HCT116 (cell line): ENCODE results near the gene SUGCT. TPM values are rescaled to one million over a fixed set of nuclear protein-coding genes. Genes with fewer than 3 reads are reported as not detected.

Source experiments
- ATAC-seq: fragments of 200-7000 bp; cut with Tn5 transposase; 2 replicates; pipeline ENCODE4 v1.9.1; 2020; ENCODE audit warnings: mild to moderate bottlenecking, moderate library complexity
- BruUV-seq: library from RNA; stranded (reverse); fragments of 400-500 nt; replicated peaks from 2 replicates; lab custom pipeline; 2021; lab: Mats Ljungman, UMichigan
- CTCF ChIA-PET: fragments of 300-600 bp; sonication (Branson Sonifier 250); formaldehyde crosslinking; loops from one replicate; lab custom pipeline; 2021; ENCODE audit warnings: antibody characterized with exemption; lab: Charles Lee
- POLR2A ChIA-PET: fragments of 300-600, 350-600 bp; sonication (Branson Sonifier 250); formaldehyde crosslinking; loops from one replicate; lab custom pipeline; 2021; ENCODE audit warnings: antibody characterized with exemption; lab: Charles Lee
- RAD21 ChIA-PET, 2 experiments: fragments of 300-600 bp; sonication (Branson Sonifier 250); formaldehyde crosslinking; loops; one replicate each; lab custom pipeline; 2023; ENCODE audit warnings: low total read pairs in 2 of 2; ENCODE audit not compliant: uncharacterized antibody in 2 of 2, unreplicated experiment in 2 of 2, low non-redundant PET in 1 of 2; lab: Charles Lee
- DNase-seq: peaks from one replicate; pipeline ENCODE4 v3.0.0-alpha.2; 2010; ENCODE audit warnings: low read depth, low spot score
- H2AFZ ChIP-seq: fragments of 200-600 bp; shearing (Covaris generic), sonication (generic); 2 replicates; pipeline ENCODE4 v1.6.1; 2017; ENCODE audit warnings: low read depth, mixed run types, mixed read lengths, antibody characterized with exemption, low read length; ENCODE audit not compliant: poor library complexity, severe bottlenecking
- H3K27ac ChIP-seq: 2 replicates; pipeline ENCODE4 v1.5.1; 2012; ENCODE audit warnings: low read depth, low read length
- H3K27me3 ChIP-seq: fragments of 200-600 bp; sonication (generic); 2 replicates; pipeline ENCODE4 v1.6.1; 2016; ENCODE audit warnings: mixed run types, low read length, mixed read lengths; ENCODE audit not compliant: insufficient read depth
- H3K36me3 ChIP-seq, 2 experiments: fragments of 200-500 bp in 1 of 2; fragments of 200-600 bp in 1 of 2; sonication (Bioruptor generic) in 1 of 2; sonication (generic) in 1 of 2; 2 replicates each; pipeline versions ENCODE4 v1.5.1 to v1.6.1; 2014 to 2016; ENCODE audit warnings: low read length in 2 of 2, inconsistent platforms in 1 of 2, mixed read lengths in 1 of 2, mixed run types in 1 of 2; ENCODE audit not compliant: insufficient read depth in 2 of 2, control insufficient read depth in 1 of 2
- H3K4me1 ChIP-seq, 2 experiments: fragments of 200-600 bp in 1 of 2; sonication (generic) in 1 of 2; 2 replicates each; pipeline versions ENCODE4 v1.5.1 to v1.6.1; 2012 to 2017; ENCODE audit warnings: low read length in 2 of 2, inconsistent platforms in 1 of 2, mild to moderate bottlenecking in 1 of 2, mixed read lengths in 1 of 2, mixed run types in 1 of 2, moderate library complexity in 1 of 2; ENCODE audit not compliant: insufficient read depth in 2 of 2, control insufficient read depth in 1 of 2
- H3K4me2 ChIP-seq: fragments of 200-600 bp; sonication (generic); 2 replicates; pipeline ENCODE4 v1.6.1; 2017; ENCODE audit warnings: mixed run types, low read length, mixed read lengths
- H3K4me3 ChIP-seq, 2 experiments: fragments of 200-600 bp in 1 of 2; sonication (generic) in 1 of 2; replicated peaks in 1 of 2; 2 replicates each; pipeline ENCODE4 v1.5.1; 2011 to 2016; ENCODE audit warnings: low read length in 2 of 2, control low read depth in 1 of 2, low read depth in 1 of 2, mild to moderate bottlenecking in 1 of 2, mixed read lengths in 1 of 2, mixed run types in 1 of 2
- H3K79me2 ChIP-seq: fragments of 200-600 bp; sonication (generic); 2 replicates; pipeline ENCODE4 v1.6.1; 2017; ENCODE audit warnings: mild to moderate bottlenecking, mixed run types, low read length, moderate library complexity, mixed read lengths; ENCODE audit not compliant: insufficient read depth
- H3K9ac ChIP-seq: fragments of 200-600 bp; sonication (generic); 2 replicates; pipeline ENCODE4 v1.6.1; 2016; ENCODE audit warnings: low read length, mixed read lengths
- H3K9me2 ChIP-seq: fragments of 200-600 bp; sonication (generic), shearing (Covaris generic); 2 replicates; pipeline ENCODE4 v1.6.1; 2017; ENCODE audit warnings: mixed run types, mild to moderate bottlenecking, moderate library complexity; ENCODE audit not compliant: insufficient read depth
- H3K9me3 ChIP-seq, 2 experiments: fragments of 200-500 bp in 1 of 2; fragments of 200-600 bp in 1 of 2; sonication (Bioruptor generic) in 1 of 2; sonication (generic) in 1 of 2; 2 replicates each; pipeline ENCODE4 v1.6.1; 2014 to 2017; ENCODE audit warnings: low read length in 2 of 2, mixed read lengths in 2 of 2, inconsistent platforms in 1 of 2, low read depth in 1 of 2, mild to moderate bottlenecking in 1 of 2, mixed run types in 1 of 2, moderate library complexity in 1 of 2; ENCODE audit not compliant: control insufficient read depth in 1 of 2, insufficient read depth in 1 of 2
- H4K20me1 ChIP-seq: fragments of 200-600 bp; sonication (generic), shearing (Covaris generic); 2 replicates; pipeline ENCODE4 v1.6.1; 2017; ENCODE audit warnings: mixed run types, mild to moderate bottlenecking, moderate library complexity; ENCODE audit not compliant: insufficient read depth
- CBX3 ChIP-seq: IDR thresholded peaks from 2 replicates; pipeline ENCODE4 v1.6.1; 2012; ENCODE audit warnings: low read depth
- CEBPB ChIP-seq: IDR thresholded peaks from 2 replicates; pipeline ENCODE4 v1.6.1; 2012; ENCODE audit warnings: low read depth
- CTCF ChIP-seq, 3 experiments: fragments of 200-600 bp in 1 of 3; sonication (generic) in 1 of 3; IDR thresholded peaks in 2 of 3; conservative IDR thresholded peaks in 1 of 3; 2 replicates each; pipeline ENCODE4 v1.5.1; 2012 to 2017; ENCODE audit warnings: low read depth in 2 of 3, low read length in 2 of 3, antibody characterized with exemption in 1 of 3, borderline replicate concordance in 1 of 3, control low read depth in 1 of 3, mild to moderate bottlenecking in 1 of 3, mixed read lengths in 1 of 3, mixed run types in 1 of 3, moderate library complexity in 1 of 3; ENCODE audit not compliant: insufficient read depth in 1 of 3
- EGR1 ChIP-seq: IDR thresholded peaks from 2 replicates; pipeline ENCODE4 v1.6.1; 2012; ENCODE audit warnings: low read depth
- ELF1 ChIP-seq: IDR thresholded peaks from 2 replicates; pipeline ENCODE4 v1.6.1; 2012; ENCODE audit warnings: low read depth, borderline replicate concordance
- EZH2 ChIP-seq: fragments of 200-600 bp; sonication (generic); IDR thresholded peaks from 2 replicates; pipeline ENCODE4 v1.6.1; 2017; ENCODE audit warnings: antibody characterized with exemption, mixed run types
- EZH2phosphoT487 ChIP-seq: fragments of 200-600 bp; IDR thresholded peaks from 2 replicates; pipeline ENCODE4 v1.6.1; 2018; ENCODE audit warnings: antibody characterized with exemption, borderline replicate concordance
- FOSL1 ChIP-seq: IDR thresholded peaks from 2 replicates; pipeline ENCODE4 v1.6.1; 2012; ENCODE audit warnings: low read depth
- JUND ChIP-seq: IDR thresholded peaks from 2 replicates; pipeline ENCODE4 v1.6.1; 2012
- POLR2A ChIP-seq: IDR thresholded peaks from 2 replicates; pipeline ENCODE4 v1.7.0; 2011; ENCODE audit warnings: borderline replicate concordance; ENCODE audit not compliant: insufficient read depth, insufficient read length; ENCODE audit errors: extremely low read depth
- REST ChIP-seq: IDR thresholded peaks from 2 replicates; pipeline ENCODE4 v1.6.1; 2012; ENCODE audit warnings: low read depth
- SIN3A ChIP-seq: IDR thresholded peaks from 2 replicates; pipeline ENCODE4 v1.6.1; 2012; ENCODE audit warnings: low read depth
- YY1 ChIP-seq: IDR thresholded peaks from 2 replicates; pipeline ENCODE4 v1.6.1; 2011; ENCODE audit warnings: low read length, low read depth, moderate library complexity, mild to moderate bottlenecking; ENCODE audit not compliant: insufficient replicate concordance; ENCODE audit errors: extremely low read depth
- ZFX ChIP-seq: fragments of 450-650 bp; IDR thresholded peaks from 2 replicates; pipeline ENCODE4 v1.6.1; 2017
- ZNF274 ChIP-seq: fragments of 200-500 bp; sonication (Bioruptor generic); IDR thresholded peaks from 2 replicates; pipeline ENCODE4 v1.6.1; 2014; ENCODE audit warnings: mild to moderate bottlenecking, low read depth, low read length, inconsistent platforms
- intact Hi-C: fragments of 100-400 bp; cut with micrococcal nuclease; formaldehyde crosslinking; loops from 2 replicates; pipeline ENCODE4 v1.10.0; 2022
- total RNA-seq: library from RNA; stranded (reverse); gene quantifications from one replicate; pipeline ENCODE4 v1.2.1, GENCODE V29; 2021; ENCODE audit not compliant: unreplicated experiment
- TF ChIP-seq, protein P1 (sequence below): IDR thresholded peaks from 2 replicates; pipeline ENCODE4 v1.6.1; 2012
- TF ChIP-seq, protein P2 (sequence below): IDR thresholded peaks from 2 replicates; pipeline ENCODE4 v1.6.1; 2011; ENCODE audit warnings: mild to moderate bottlenecking, low read length, moderate library complexity; ENCODE audit not compliant: insufficient replicate concordance; ENCODE audit errors: extremely low read depth

The SUGCT gene
- total RNA-seq, 1 experiment from 2014 or later, result 4.4 TPM

GRCh38 chr7:40850017-40850416, 715.2 kb downstream of the SUGCT start:
- Histone ChIP-seq H3K27me3 (no peaks in the 10 kb centered on the region), H3K4me1 (no peaks in the 10 kb centered on the region), H3K9me2 (no peaks in the 10 kb centered on the region), H3K9me3 (no peaks in the 10 kb centered on the region), H3K36me3 (no peaks in the 10 kb centered on the region), H4K20me1 (no peaks in the 10 kb centered on the region), H2AFZ (no peak overlapping the region), H3K9ac (no peak overlapping the region), H3K4me2 (no peak overlapping the region), H3K4me3 (no peak overlapping the region), H3K79me2 (no peaks in the 10 kb centered on the region), H3K27ac (no peak overlapping the region)
- TF ChIP-seq, protein P1, sequence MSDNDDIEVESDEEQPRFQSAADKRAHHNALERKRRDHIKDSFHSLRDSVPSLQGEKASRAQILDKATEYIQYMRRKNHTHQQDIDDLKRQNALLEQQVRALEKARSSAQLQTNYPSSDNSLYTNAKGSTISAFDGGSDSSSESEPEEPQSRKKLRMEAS, result no peak
- TF ChIP-seq CEBPB, result no peak
- no peak for TF ChIP-seq EZH2
- TF ChIP-seq, protein P2, sequence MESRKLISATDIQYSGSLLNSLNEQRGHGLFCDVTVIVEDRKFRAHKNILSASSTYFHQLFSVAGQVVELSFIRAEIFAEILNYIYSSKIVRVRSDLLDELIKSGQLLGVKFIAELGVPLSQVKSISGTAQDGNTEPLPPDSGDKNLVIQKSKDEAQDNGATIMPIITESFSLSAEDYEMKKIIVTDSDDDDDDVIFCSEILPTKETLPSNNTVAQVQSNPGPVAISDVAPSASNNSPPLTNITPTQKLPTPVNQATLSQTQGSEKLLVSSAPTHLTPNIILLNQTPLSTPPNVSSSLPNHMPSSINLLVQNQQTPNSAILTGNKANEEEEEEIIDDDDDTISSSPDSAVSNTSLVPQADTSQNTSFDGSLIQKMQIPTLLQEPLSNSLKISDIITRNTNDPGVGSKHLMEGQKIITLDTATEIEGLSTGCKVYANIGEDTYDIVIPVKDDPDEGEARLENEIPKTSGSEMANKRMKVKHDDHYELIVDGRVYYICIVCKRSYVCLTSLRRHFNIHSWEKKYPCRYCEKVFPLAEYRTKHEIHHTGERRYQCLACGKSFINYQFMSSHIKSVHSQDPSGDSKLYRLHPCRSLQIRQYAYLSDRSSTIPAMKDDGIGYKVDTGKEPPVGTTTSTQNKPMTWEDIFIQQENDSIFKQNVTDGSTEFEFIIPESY, result no peak
- no peak for TF ChIP-seq YY1
- no peak for TF ChIP-seq FOSL1
- no peak for TF ChIP-seq CTCF (IDR thresholded peaks at IDR 0.05 in 2 of 3, conservative IDR thresholded peaks at IDR 0.05 in 1 of 3; ENCODE audit: borderline replicate concordance in 1 of 3, insufficient read depth in 1 of 3, low read depth in 2 of 3, low read length in 2 of 3)
- TF ChIP-seq REST, result no peak
- no peak for TF ChIP-seq POLR2A
- TF ChIP-seq CBX3, result no peak
- TF ChIP-seq ZNF274, result no peak
- TF ChIP-seq ZFX, result no peak
- no peak for TF ChIP-seq ELF1
- TF ChIP-seq EGR1, result no peak
- no peak for TF ChIP-seq EZH2phosphoT487
- TF ChIP-seq JUND, result no peak
- no peak for TF ChIP-seq SIN3A
- intact Hi-C loops, result no loop called here
- no TSS peak for BruUV-seq
- RAD21 ChIA-PET, result no interaction called here
- POLR2A ChIA-PET, result no interaction called here
- no peak for DNase-seq
- CTCF ChIA-PET, result no interaction called here
- no peak for ATAC-seq
